GM23338 (cell line): ENCODE data around the gene GOLM1. TPM values are rescaled to one million over a fixed set of nuclear protein-coding genes. Genes with fewer than 3 reads are reported as not detected.

Experiments
- ATAC-seq: fragments of 200-7000 bp; cut with Tn5 transposase; 3 replicates; pipeline ENCODE4 v1.9.1; 2020
- DNase-seq: peaks from one replicate; pipeline ENCODE4 v3.0.0-alpha.2; 2015; ENCODE audit warnings: low spot score
- H2AFZ ChIP-seq: fragments of 200-600 bp; sonication (generic); 2 replicates; pipeline ENCODE4 v1.8.0; 2016; ENCODE audit warnings: antibody characterized with exemption, mild to moderate bottlenecking, moderate library complexity
- H3F3A ChIP-seq: fragments of 200-600 bp; sonication (generic); replicated peaks from 2 replicates; pipeline ENCODE4 v1.8.0; 2017; ENCODE audit warnings: antibody characterized with exemption, mixed run types, low read depth
- H3K27ac ChIP-seq: fragments of 200-600 bp; sonication (generic); 2 replicates; pipeline ENCODE4 v1.6.1; 2016; ENCODE audit warnings: low read depth
- H3K27me3 ChIP-seq: fragments of 200-600 bp; sonication (generic); 2 replicates; pipeline ENCODE4 v1.8.0; 2016; ENCODE audit warnings: mild to moderate bottlenecking, mixed run types, moderate library complexity; ENCODE audit not compliant: insufficient read depth
- H3K36me3 ChIP-seq: fragments of 200-600 bp; sonication (generic); 2 replicates; pipeline ENCODE4 v1.8.0; 2016; ENCODE audit warnings: mild to moderate bottlenecking; ENCODE audit not compliant: insufficient read depth
- H3K4me1 ChIP-seq: fragments of 200-600 bp; sonication (generic); 2 replicates; pipeline ENCODE4 v1.8.0; 2016; ENCODE audit warnings: mild to moderate bottlenecking, moderate library complexity; ENCODE audit not compliant: insufficient read depth
- H3K4me2 ChIP-seq: fragments of 200-600 bp; sonication (generic); 2 replicates; pipeline ENCODE4 v1.7.1; 2017; ENCODE audit warnings: mixed run types
- H3K4me3 ChIP-seq: fragments of 200-600 bp; sonication (generic); 2 replicates; pipeline ENCODE4 v1.6.1; 2016; ENCODE audit warnings: mixed run types
- H3K79me2 ChIP-seq: fragments of 200-600 bp; sonication (generic); replicated peaks from 2 replicates; pipeline ENCODE4 v1.8.0; 2017; ENCODE audit warnings: mild to moderate bottlenecking; ENCODE audit not compliant: insufficient read depth
- H3K9me2 ChIP-seq: fragments of 200-600 bp; sonication (generic); 2 replicates; pipeline ENCODE4 v1.8.0; 2017; ENCODE audit not compliant: insufficient read depth
- H4K20me1 ChIP-seq: fragments of 200-600 bp; sonication (generic); replicated peaks from 2 replicates; pipeline ENCODE4 v1.8.0; 2017; ENCODE audit warnings: mild to moderate bottlenecking; ENCODE audit not compliant: insufficient read depth
- H3K27ac Mint-ChIP-seq: 2 replicates; pipeline ENCODE4 v1.8.0; 2020; ENCODE audit warnings: inconsistent platforms, mild to moderate bottlenecking, moderate library complexity, mixed read lengths
- H3K27me3 Mint-ChIP-seq: 3 replicates; pipeline ENCODE4 v1.8.0; 2022; ENCODE audit warnings: low read depth, mild to moderate bottlenecking, moderate library complexity, mixed read lengths, inconsistent platforms; ENCODE audit not compliant: insufficient read depth, poor library complexity
- H3K36me3 Mint-ChIP-seq: 3 replicates; pipeline ENCODE4 v1.8.0; 2021; ENCODE audit warnings: low read depth, mild to moderate bottlenecking, inconsistent platforms, moderate library complexity, mixed read lengths
- H3K4me1 Mint-ChIP-seq: 3 replicates; pipeline ENCODE4 v1.8.0; 2020; ENCODE audit warnings: mild to moderate bottlenecking, inconsistent platforms, mixed read lengths
- H3K4me3 Mint-ChIP-seq: 3 replicates; pipeline ENCODE4 v1.8.0; 2021; ENCODE audit warnings: moderate library complexity, mild to moderate bottlenecking, inconsistent platforms, mixed read lengths
- H3K9me3 Mint-ChIP-seq: 3 replicates; pipeline ENCODE4 v1.8.0; 2020; ENCODE audit warnings: moderate library complexity, mild to moderate bottlenecking, inconsistent platforms, mixed read lengths
- CREB1 ChIP-seq: fragments of 250-450 bp; sonication (Bioruptor Pico); IDR thresholded peaks from 2 replicates; pipeline ENCODE4 v1.5.0; 2020; ENCODE audit warnings: low read depth, mild to moderate bottlenecking, moderate library complexity
- EZH2 ChIP-seq: fragments of 200-600 bp; sonication (generic); IDR thresholded peaks from one replicate; pipeline ENCODE4 v1.8.0; 2017; ENCODE audit warnings: antibody characterized with exemption, mild to moderate bottlenecking, low read depth; ENCODE audit not compliant: unreplicated experiment
- EZH2phosphoT487 ChIP-seq: fragments of 200-600 bp; sonication (generic); IDR thresholded peaks from one replicate; pipeline ENCODE4 v1.8.1; 2018; ENCODE audit warnings: antibody characterized with exemption; ENCODE audit not compliant: unreplicated experiment
- JUNB ChIP-seq: IDR thresholded peaks from one replicate; pipeline ENCODE4 v1.6.1; 2016; ENCODE audit warnings: antibody characterized with exemption; ENCODE audit not compliant: unreplicated experiment
- POLR2AphosphoS5 ChIP-seq: IDR thresholded peaks from 2 replicates; pipeline ENCODE4 v1.6.1; 2016; ENCODE audit warnings: antibody characterized with exemption, low read depth
- REST ChIP-seq: IDR thresholded peaks from one replicate; pipeline ENCODE4 v1.6.1; 2018; ENCODE audit warnings: antibody characterized with exemption; ENCODE audit not compliant: unreplicated experiment
- STAT1 ChIP-seq: IDR thresholded peaks from one replicate; pipeline ENCODE4 v1.6.1; 2016; ENCODE audit warnings: antibody characterized with exemption; ENCODE audit not compliant: unreplicated experiment
- ZNF114 ChIP-seq: fragments of 250-450 bp; sonication (Bioruptor Pico); IDR thresholded peaks from 2 replicates; pipeline ENCODE4 v1.5.0; 2020; ENCODE audit warnings: mild to moderate bottlenecking, moderate library complexity
- ZNF331 ChIP-seq: fragments of 250-450 bp; sonication (Bioruptor Pico); IDR thresholded peaks from 2 replicates; pipeline ENCODE4 v1.5.0; 2020; ENCODE audit warnings: low read depth, mild to moderate bottlenecking, moderate library complexity
- ZNF462 ChIP-seq: fragments of 250-450 bp; sonication (Bioruptor Pico); IDR thresholded peaks from 2 replicates; pipeline ENCODE4 v1.5.0; 2020; ENCODE audit warnings: mild to moderate bottlenecking, moderate library complexity
- polyA plus RNA-seq: library from polyadenylated mRNA; unstranded; fragments of >200 nt; fragmentation: Nextera tagmentation; extraction: Ambion mirVana; gene quantifications from 2 replicates; pipeline ENCODE4 v1.2.1, GENCODE V29; 2016
- total RNA-seq: library from RNA; depleted of rRNA; stranded (reverse); fragments of >200 nt; shearing (Covaris generic); gene quantifications from 2 replicates; pipeline ENCODE4 v1.2.3, GENCODE V29; 2014
- TF ChIP-seq, protein P1 (sequence below): IDR thresholded peaks from 2 replicates; pipeline ENCODE4 v1.6.1; 2016; ENCODE audit warnings: antibody characterized with exemption
- TF ChIP-seq, protein P2 (sequence below), 2 experiments: fragments of 200-600 bp in 1 of 2; sonication (generic) in 1 of 2; conservative IDR thresholded peaks; 2 replicates each; pipeline versions ENCODE4 v1.5.1 to v1.6.1; 2016 to 2017; ENCODE audit warnings: antibody characterized with exemption in 2 of 2, low read depth in 2 of 2, mild to moderate bottlenecking in 2 of 2, moderate library complexity in 1 of 2

Gene GOLM1
- total and polyA plus RNA-seq, 2 experiments from 2014 or later = 58.3 to 92.4 TPM

- Histone ChIP-seq H3K27me3 (no peaks in the 10 kb centered on the region), H3F3A (no peaks in the 10 kb centered on the region), H3K4me3 (no peak overlapping the region), H2AFZ (no peak overlapping the region), H3K9me2 (no peaks in the 10 kb centered on the region), H3K27ac (no peak overlapping the region), H3K36me3 (peaks cover 50% of the 10 kb centered on the region), H4K20me1 (no peaks in the 10 kb centered on the region), H3K4me2 (no peak overlapping the region), H3K4me1 (no peaks in the 10 kb centered on the region), H3K79me2 (peaks cover 5% of the 10 kb centered on the region)
- no peak for ATAC-seq
- H3K9me3 Mint-ChIP-seq = peaks cover 19% of the 10 kb centered on the region; the same call in 2 of the 3 replicates
- no peak overlapping the region for H3K4me3 Mint-ChIP-seq
- no peaks in the 10 kb centered on the region for H3K27me3 Mint-ChIP-seq
- H3K4me1 Mint-ChIP-seq = no peaks in the 10 kb centered on the region
- peaks cover 79% of the 10 kb centered on the region for H3K36me3 Mint-ChIP-seq
- TF ChIP-seq CREB1 (no peak), ZNF462 (CRISPR knock-in tag) (no peak), STAT1 (no peak), JUNB (no peak), REST (no peak), EZH2phosphoT487 (no peak), POLR2AphosphoS5 (no peak), ZNF114 (CRISPR knock-in tag) (no peak), EZH2 (no peak), ZNF331 (no peak)
- TF ChIP-seq, protein P1, sequence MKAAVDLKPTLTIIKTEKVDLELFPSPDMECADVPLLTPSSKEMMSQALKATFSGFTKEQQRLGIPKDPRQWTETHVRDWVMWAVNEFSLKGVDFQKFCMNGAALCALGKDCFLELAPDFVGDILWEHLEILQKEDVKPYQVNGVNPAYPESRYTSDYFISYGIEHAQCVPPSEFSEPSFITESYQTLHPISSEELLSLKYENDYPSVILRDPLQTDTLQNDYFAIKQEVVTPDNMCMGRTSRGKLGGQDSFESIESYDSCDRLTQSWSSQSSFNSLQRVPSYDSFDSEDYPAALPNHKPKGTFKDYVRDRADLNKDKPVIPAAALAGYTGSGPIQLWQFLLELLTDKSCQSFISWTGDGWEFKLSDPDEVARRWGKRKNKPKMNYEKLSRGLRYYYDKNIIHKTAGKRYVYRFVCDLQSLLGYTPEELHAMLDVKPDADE = no peak
- TF ChIP-seq, protein P2, sequence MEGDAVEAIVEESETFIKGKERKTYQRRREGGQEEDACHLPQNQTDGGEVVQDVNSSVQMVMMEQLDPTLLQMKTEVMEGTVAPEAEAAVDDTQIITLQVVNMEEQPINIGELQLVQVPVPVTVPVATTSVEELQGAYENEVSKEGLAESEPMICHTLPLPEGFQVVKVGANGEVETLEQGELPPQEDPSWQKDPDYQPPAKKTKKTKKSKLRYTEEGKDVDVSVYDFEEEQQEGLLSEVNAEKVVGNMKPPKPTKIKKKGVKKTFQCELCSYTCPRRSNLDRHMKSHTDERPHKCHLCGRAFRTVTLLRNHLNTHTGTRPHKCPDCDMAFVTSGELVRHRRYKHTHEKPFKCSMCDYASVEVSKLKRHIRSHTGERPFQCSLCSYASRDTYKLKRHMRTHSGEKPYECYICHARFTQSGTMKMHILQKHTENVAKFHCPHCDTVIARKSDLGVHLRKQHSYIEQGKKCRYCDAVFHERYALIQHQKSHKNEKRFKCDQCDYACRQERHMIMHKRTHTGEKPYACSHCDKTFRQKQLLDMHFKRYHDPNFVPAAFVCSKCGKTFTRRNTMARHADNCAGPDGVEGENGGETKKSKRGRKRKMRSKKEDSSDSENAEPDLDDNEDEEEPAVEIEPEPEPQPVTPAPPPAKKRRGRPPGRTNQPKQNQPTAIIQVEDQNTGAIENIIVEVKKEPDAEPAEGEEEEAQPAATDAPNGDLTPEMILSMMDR (conservative IDR thresholded peaks at IDR 0.05; ENCODE audit: low read depth in 2 of 2) = no peak
- H3K27ac Mint-ChIP-seq = no peak overlapping the region
- DNase-seq = no peak
These were observed 94.0 kb downstream of the GOLM1 start for GRCh38 chr9:86005253-86005775.
